Stomach (tissue), 9 donors: ENCODE measurements around the gene ZFAND2B. TPM values are rescaled to one million over a fixed set of nuclear protein-coding genes. Genes with fewer than 3 reads are reported as not detected.

ENCODE experiments used
- DNase-seq, 2 donors: peaks; one replicate each; pipeline versions ENCODE4 v3.0.0 to v3.0.0-alpha.2; 2013 to 2019
- H3K27ac ChIP-seq, 5 donors: fragments of 200-600 bp in 4 of 5; sonication (generic) in 4 of 5; one replicate each; pipeline ENCODE4 v1.5.1; 2013 to 2019; ENCODE audit warnings: mild to moderate bottlenecking in 1 of 5, moderate library complexity in 1 of 5
- H3K27me3 ChIP-seq, 3 donors: fragments of 200-600 bp; sonication (generic); one replicate each; pipeline ENCODE4 v1.5.1; 2017 to 2019; ENCODE audit warnings: mixed run types in 1 of 3
- H3K36me3 ChIP-seq, 4 donors: fragments of 200-600 bp; sonication (generic); 1 replicate in 3 of 4; 2 replicates in 1 of 4; pipeline ENCODE4 v1.5.1; 2016 to 2019
- H3K4me1 ChIP-seq, 4 donors: fragments of 200-600 bp; sonication (generic); one replicate each; pipeline ENCODE4 v1.5.1; 2016 to 2019
- H3K4me3 ChIP-seq, 4 donors: fragments of 200-600 bp; sonication (generic) in 3 of 4; one replicate each; pipeline ENCODE4 v1.5.1; 2016 to 2019; ENCODE audit warnings: mild to moderate bottlenecking in 1 of 4
- H3K9me3 ChIP-seq, 4 donors: fragments of 200-600 bp; sonication (generic); one replicate each; pipeline ENCODE4 v1.5.1; 2016 to 2019
- EP300 ChIP-seq: sonication (generic); formaldehyde crosslinking; IDR thresholded peaks from one replicate; pipeline ENCODE4 v1.6.1; 2017; ENCODE audit warnings: antibody characterized with exemption
- POLR2A ChIP-seq, 4 donors: fragments of 450-650 bp; IDR thresholded peaks; one replicate each; pipeline ENCODE4 v1.6.1; 2016; ENCODE audit warnings: antibody characterized with exemption in 4 of 4, control low read depth in 2 of 4, mild to moderate bottlenecking in 1 of 4, moderate library complexity in 1 of 4
- POLR2AphosphoS5 ChIP-seq, 3 donors: sonication (generic); formaldehyde crosslinking; IDR thresholded peaks; one replicate each; pipeline ENCODE4 v1.6.1; 2016; ENCODE audit warnings: antibody characterized with exemption in 3 of 3
- WGBS, 5 donors: extraction: QIAGEN DNeasy Blood & Tissue Kit in 3 of 5; methylation state at CpG; one replicate each; pipeline versions ENCODE4 v1.1.5 to v1.1.7; 2013 to 2018; 5-methylcytosine and 5-hydroxymethylcytosine counted together
- intact Hi-C: fragments of 100-400 bp; cut with DNase I; formaldehyde crosslinking; loops from one replicate; pipeline ENCODE4 v1.15.1; 2023; ENCODE audit warnings: low total_unique reads
- polyA plus RNA-seq, 3 donors: library from polyadenylated mRNA; stranded (reverse); fragments of 200-250 nt; gene quantifications; one replicate each; pipeline ENCODE4 v1.2.3, GENCODE V29; 2013
- total RNA-seq, 5 donors: library from RNA; depleted of rRNA; stranded (reverse); fragments of >200 nt; gene quantifications; one replicate each; pipeline versions ENCODE4 v1.1.0 to v1.2.3, GENCODE V29; 2014 to 2016
- TF ChIP-seq, protein P1 (sequence below), 7 experiments: fragments of 450-650 bp in 4 of 7; fragments of 200-600 bp in 3 of 7; sonication (generic) in 3 of 7; IDR thresholded peaks; one replicate each; pipeline ENCODE4 v1.5.1; 2016 to 2019; ENCODE audit warnings: antibody characterized with exemption in 7 of 7, control low read depth in 2 of 7, mild to moderate bottlenecking in 1 of 7
- donor health status: healthy with polysubstance abuse.
- donor health status: Bipolar disorder and iron deficiency.
- donor health status: healthy.

ZFAND2B gene
- total and polyA plus RNA-seq, 8 donors = 21.3 to 81.3 (median 44.7) TPM

GRCh38 chr2:219247678-219248642 is 41.4 kb downstream of the ZFAND2B start:
- Histone ChIP-seq H3K4me3 (peak overlapping the region in 2 of 4 donors; percentile 26 to 41), H3K36me3 (peaks cover 14 to 43% (median 28%) of the 10 kb centered on the region in 4 donors), H3K4me1 (peaks cover 67 to 86% (median 84%) of the 10 kb centered on the region in 4 donors), H3K27ac (peak overlapping the region; percentile 86 to 98 (median 94)), H3K27me3 (no peaks in the 10 kb centered on the region), H3K9me3 (no peaks in the 10 kb centered on the region)
- intact Hi-C loops = no loop called here
- TF ChIP-seq POLR2AphosphoS5 (IDR thresholded peaks at IDR 0.05) = peak in 2 of 3 donors; percentile 38 to 55
- TF ChIP-seq, protein P1, sequence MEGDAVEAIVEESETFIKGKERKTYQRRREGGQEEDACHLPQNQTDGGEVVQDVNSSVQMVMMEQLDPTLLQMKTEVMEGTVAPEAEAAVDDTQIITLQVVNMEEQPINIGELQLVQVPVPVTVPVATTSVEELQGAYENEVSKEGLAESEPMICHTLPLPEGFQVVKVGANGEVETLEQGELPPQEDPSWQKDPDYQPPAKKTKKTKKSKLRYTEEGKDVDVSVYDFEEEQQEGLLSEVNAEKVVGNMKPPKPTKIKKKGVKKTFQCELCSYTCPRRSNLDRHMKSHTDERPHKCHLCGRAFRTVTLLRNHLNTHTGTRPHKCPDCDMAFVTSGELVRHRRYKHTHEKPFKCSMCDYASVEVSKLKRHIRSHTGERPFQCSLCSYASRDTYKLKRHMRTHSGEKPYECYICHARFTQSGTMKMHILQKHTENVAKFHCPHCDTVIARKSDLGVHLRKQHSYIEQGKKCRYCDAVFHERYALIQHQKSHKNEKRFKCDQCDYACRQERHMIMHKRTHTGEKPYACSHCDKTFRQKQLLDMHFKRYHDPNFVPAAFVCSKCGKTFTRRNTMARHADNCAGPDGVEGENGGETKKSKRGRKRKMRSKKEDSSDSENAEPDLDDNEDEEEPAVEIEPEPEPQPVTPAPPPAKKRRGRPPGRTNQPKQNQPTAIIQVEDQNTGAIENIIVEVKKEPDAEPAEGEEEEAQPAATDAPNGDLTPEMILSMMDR (IDR thresholded peaks at IDR 0.05) = no peak
- 81 to 85% (median 82%) methylated on average over 14 to 17 of the region's 17 CpGs for WGBS, 5 donors
- peak; percentile 31 to 57 for DNase-seq

GRCh38 chr2:219248845-219249202 is 42.2 kb downstream of the ZFAND2B start:
- no peak for DNase-seq
- Histone ChIP-seq H3K9me3 (no peaks in the 10 kb centered on the region), H3K36me3 (peaks cover 14 to 43% (median 28%) of the 10 kb centered on the region in 4 donors), H3K27me3 (no peaks in the 10 kb centered on the region), H3K4me3 (peak overlapping the region; percentile 1 to 41 (median 22)), H3K27ac (peak overlapping the region; percentile 86 to 98 (median 94)), H3K4me1 (peaks cover 73 to 95% (median 91%) of the 10 kb centered on the region in 4 donors)
- intact Hi-C loops = no loop called here
- TF ChIP-seq POLR2AphosphoS5 (IDR thresholded peaks at IDR 0.05) (no peak), POLR2A (IDR thresholded peaks at IDR 0.05) (no peak), EP300 (no peak)
- TF ChIP-seq, protein P1 (IDR thresholded peaks at IDR 0.05) = no peak
- 39 to 53% (median 46%) methylated on average over 2 of the region's 2 CpGs for WGBS, 5 donors

DNA sequence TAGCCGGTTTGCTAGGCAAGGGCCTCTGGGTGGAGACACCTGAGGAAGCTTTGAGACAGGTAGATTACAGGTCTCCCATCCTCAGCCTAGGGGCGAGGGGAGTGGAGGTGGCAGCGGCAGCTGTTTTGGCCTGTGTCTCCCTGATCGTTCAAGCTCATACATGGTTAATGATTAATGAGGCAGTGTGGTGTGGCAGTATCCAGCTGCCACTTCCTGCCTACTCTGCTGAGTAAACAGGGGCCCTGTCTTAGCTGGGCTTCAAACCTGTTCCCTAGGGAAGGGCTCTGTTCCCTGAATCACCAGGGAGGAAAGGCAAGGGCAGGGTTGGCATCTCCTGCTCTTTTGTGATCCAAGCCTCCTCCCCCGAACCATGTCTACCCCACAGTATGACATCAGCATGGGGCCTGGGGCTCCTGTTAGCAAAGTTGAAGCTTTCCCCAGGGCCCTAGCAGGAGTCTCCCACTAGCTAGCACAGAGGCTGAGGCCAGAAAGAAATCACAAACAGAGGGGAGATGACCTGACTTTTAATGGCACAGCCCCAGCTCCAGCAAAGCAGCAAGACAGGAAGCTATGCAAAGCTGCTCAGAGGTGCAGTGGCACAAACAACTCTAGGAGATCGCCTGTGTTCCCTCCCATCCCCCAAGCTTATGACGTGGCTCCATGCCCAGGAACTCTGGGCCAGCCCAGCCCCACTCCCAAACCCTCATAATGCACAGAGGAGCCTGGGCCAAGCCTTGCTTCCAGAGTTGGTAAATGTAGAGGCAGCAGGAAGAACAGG is 42.8 kb downstream of the ZFAND2B start:
- peak overlapping the region; percentile 13 to 41 (median 22) for H3K4me3 ChIP-seq
- H3K27ac ChIP-seq = peak overlapping the region; percentile 86 to 98 (median 94)
- WGBS, 5 donors = 5 to 7% (median 6%) methylated on average over 6 to 7 of the region's 7 CpGs
- TF ChIP-seq POLR2AphosphoS5 (IDR thresholded peaks at IDR 0.05) (peak; percentile 69 to 92 (median 83)), EP300 (no peak), POLR2A (IDR thresholded peaks at IDR 0.05) (peak in 1 of 4 donors; percentile 26)
- intact Hi-C loops = no loop called here
- H3K4me1 ChIP-seq = peaks cover 79 to 100% (median 90%) of the 10 kb centered on the region in 4 donors
- peak; percentile 94 for DNase-seq
- H3K27me3 ChIP-seq = no peaks in the 10 kb centered on the region
- no peaks in the 10 kb centered on the region for H3K9me3 ChIP-seq
- peaks cover 14 to 43% (median 28%) of the 10 kb centered on the region in 4 donors for H3K36me3 ChIP-seq

DNA sequence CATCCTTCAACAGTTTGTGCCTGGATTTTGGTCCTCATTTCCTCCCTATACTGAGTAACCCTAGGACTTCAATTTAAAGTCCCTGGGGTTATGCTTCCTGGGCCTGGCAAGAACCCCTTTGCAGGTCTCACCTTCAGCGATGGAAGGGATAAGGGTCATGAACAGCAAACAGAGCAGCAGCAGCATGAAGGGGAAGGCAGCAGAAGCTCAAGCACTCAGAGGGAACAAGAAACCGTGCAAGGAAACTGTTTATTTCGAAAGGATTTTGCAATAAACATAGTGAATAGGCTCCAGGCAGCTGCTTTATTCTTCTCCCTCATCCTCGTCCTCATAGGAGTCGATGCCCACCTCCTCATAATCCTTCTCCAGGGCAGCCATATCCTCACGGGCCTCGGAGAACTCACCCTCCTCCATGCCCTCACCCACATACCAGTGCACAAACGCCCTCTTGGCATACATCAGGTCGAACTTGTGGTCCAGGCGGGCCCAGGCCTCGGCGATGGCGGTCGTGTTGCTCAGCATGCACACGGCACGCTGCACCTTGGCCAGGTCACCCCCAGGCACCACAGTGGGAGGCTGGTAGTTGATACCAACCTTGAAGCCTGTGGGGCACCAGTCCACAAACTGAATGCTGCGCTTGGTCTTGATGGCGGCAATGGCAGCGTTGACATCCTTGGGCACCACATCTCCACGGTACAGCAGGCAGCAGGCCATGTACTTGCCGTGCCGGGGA is 43.6 kb downstream of the ZFAND2B start:
- peaks cover 86 to 99% (median 90%) of the 10 kb centered on the region in 4 donors for H3K4me1 ChIP-seq
- H3K4me3 ChIP-seq = peak overlapping the region in 3 of 4 donors; percentile 13 to 41 (median 26)
- H3K9me3 ChIP-seq = no peaks in the 10 kb centered on the region
- intact Hi-C loops = no loop called here
- H3K36me3 ChIP-seq = peaks cover 14 to 43% (median 28%) of the 10 kb centered on the region in 4 donors
- WGBS, 5 donors = 51 to 60% (median 60%) methylated on average over 22 of the region's 22 CpGs
- peak overlapping the region; percentile 86 to 98 (median 94) for H3K27ac ChIP-seq
- no peaks in the 10 kb centered on the region for H3K27me3 ChIP-seq
- TF ChIP-seq POLR2A (IDR thresholded peaks at IDR 0.05) (no peak), EP300 (no peak), POLR2AphosphoS5 (IDR thresholded peaks at IDR 0.05) (no peak)
- TF ChIP-seq, protein P1 (IDR thresholded peaks at IDR 0.05) = no peak
- no peak for DNase-seq
